Thyroid gland (tissue), 4 donors: ENCODE data around the gene DLG3.

ENCODE experiments used
- CTCF ChIP-seq, 6 experiments: fragments of 200-600 bp in 3 of 6; fragments of 450-650 bp in 3 of 6; sonication (generic) in 3 of 6; IDR thresholded peaks; one replicate each; pipeline ENCODE4 v1.5.1; 2016 to 2019; ENCODE audit warnings: antibody characterized with exemption in 6 of 6, mild to moderate bottlenecking in 2 of 6, inconsistent platforms in 1 of 6, moderate library complexity in 1 of 6
- POLR2A ChIP-seq, 2 donors: fragments of 450-650 bp; IDR thresholded peaks; one replicate each; pipeline ENCODE4 v1.6.1; 2017; ENCODE audit warnings: antibody characterized with exemption in 2 of 2, mild to moderate bottlenecking in 2 of 2, moderate library complexity in 1 of 2

GRCh38 chrX:70456256-70456655 lies 11.6 kb downstream of the DLG3 start:
- TF ChIP-seq CTCF (IDR thresholded peaks at IDR 0.05) (no peak), POLR2A (IDR thresholded peaks at IDR 0.05) (no peak)
